NCI-H128 (cell line): ENCODE measurements around the gene LHFPL5.

Source experiments
- DNase-seq: peaks from one replicate; lab custom pipeline; 2025; ENCODE audit not compliant: unreplicated experiment; lab: John Stamatoyannopoulos, UW

LHFPL5 gene

DNA sequence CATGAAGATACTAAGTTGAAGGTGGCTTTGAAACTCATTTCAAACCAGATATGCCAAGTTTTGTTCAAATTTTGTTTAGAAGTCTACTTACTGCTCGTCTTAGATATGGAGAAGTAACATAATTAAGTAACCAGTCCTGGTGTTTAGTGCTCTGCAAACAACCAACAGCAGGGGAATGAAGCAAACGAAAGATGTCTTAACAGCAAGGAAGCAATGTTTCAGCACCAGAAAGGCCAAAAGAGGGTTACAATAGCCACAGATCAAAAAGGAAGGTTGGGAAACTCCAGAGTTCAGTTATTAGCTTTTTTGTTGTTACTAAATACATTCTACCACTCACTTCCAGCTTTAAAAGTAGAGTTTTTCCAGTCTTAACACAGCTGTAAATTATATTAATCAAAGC, 45.1 kb downstream of the LHFPL5 start:
- no peak for DNase-seq

DNA sequence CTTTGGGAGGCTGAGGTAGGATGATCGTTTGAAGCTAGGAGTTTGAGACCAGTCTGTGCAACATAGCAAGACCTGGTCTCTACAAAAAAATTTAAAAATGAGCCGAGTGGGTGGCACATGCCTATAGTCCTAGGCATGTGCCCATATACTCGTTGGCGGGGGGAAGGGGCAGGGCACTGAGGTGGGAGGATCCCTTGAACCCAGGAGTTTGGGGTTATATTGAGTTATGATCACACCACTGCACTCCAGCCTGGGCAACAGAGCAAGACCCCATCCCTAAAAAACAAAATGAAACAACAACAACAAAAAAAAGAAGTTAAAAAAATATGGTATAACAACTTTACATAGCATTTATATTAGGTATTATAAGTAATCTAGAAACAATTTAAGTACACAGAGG, 47.8 kb downstream of the LHFPL5 start:
- no peak for DNase-seq

DNA sequence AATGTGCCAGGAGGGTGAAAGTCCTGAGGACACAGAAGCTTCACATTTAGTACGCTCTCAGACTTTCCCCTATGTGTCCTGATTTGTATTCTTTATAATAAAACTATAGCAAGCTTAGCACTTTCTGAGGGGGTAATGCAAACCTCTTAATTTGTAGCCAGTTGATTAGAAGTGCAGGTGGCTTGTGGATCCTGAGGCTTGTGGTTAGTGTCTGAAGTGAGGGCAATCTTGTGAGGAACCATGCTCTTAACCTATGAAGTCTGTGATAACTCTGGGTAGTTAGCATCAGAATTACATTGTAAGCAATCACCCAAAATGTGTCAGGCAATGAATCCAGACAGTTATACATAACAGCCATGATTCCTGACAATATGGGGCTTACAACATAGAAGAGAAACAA, 51.1 kb downstream of the LHFPL5 start:
- DNase-seq: no peak

DNA sequence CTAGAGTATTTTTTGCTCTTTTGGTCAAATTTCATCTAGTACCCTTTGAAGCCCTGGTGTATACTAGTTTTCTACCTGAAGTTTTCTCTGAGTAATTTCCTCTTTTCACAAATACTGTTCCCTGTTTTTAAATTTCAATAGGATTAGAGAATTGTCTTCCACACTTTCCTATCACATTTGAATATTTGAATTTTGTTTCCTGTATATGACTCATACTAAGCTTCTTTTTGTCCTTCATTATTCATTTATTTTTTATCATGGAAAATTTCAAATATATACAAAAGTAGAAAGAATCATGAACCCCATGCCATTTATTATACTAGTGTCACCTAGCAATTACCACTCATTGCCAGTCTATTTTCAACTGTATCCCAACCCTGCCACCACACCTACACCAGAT, 52.7 kb downstream of the LHFPL5 start:
- no peak for DNase-seq

DNA sequence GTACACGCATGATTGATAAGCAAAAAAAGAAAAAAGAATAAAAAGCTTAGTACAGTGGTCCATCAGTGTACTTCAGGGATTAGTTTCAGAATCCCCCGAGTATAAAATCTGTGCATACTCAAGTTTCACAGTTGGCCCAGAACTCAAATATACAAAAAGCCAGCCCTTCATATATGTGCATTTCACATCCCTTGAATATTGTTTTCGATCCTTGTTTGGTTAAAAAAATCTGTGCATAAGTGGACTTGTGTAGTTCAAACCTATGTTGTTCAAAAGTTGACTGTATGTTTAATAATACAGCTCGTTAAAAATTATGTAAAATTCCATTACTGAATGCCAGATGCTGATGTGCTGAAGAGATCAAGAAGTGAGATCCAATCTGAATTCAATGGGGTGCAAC, 54.2 kb downstream of the LHFPL5 start:
- no peak for DNase-seq
